Endothelial cell of umbilical vein (primary cell): ENCODE data around the gene DMPK. TPM values are rescaled to one million over a fixed set of nuclear protein-coding genes. Genes with fewer than 3 reads are reported as not detected.

Experiments
- BruUV-seq: library from RNA; stranded (reverse); fragments of 400-500 nt; replicated peaks from 2 replicates; lab custom pipeline; 2021; lab: Mats Ljungman, UMichigan
- CTCF ChIA-PET: fragments of 300-600, 350-600 bp; sonication (Branson Sonifier 250); formaldehyde crosslinking; loops from one replicate; lab custom pipeline; 2021; ENCODE audit warnings: antibody characterized with exemption, inconsistent platforms; lab: Charles Lee
- POLR2A ChIA-PET: fragments of 300-600, 350-600 bp; sonication (Branson Sonifier 250); formaldehyde crosslinking; loops from one replicate; lab custom pipeline; 2021; ENCODE audit warnings: antibody characterized with exemption, inconsistent platforms; lab: Charles Lee
- DNase-seq: peaks from one replicate; pipeline ENCODE4 v3.0.0-alpha.2; 2011; ENCODE audit warnings: low read depth, low spot score
- FAIRE-seq: peaks from 2 replicates; lab custom pipeline; 2011; peaks lifted over from hg19 to GRCh38; lab: Jason Lieb, UNC
- H2AFZ ChIP-seq: 2 replicates; pipeline ENCODE4 v1.6.0; 2012; ENCODE audit warnings: low read depth, low read length, control low read depth, inconsistent platforms
- H3K27ac ChIP-seq: 2 replicates; pipeline ENCODE4 v1.5.1; 2011; ENCODE audit warnings: low read depth, mild to moderate bottlenecking, control low read depth, low read length, moderate library complexity; ENCODE audit not compliant: insufficient read depth
- H3K27me3 ChIP-seq, 2 experiments: 2 replicates each; pipeline versions ENCODE4 v1.6.0 to v1.6.1; 2011; ENCODE audit warnings: low read length in 2 of 2, mixed read lengths in 1 of 2; ENCODE audit not compliant: control insufficient read depth in 2 of 2, insufficient read depth in 2 of 2
- H3K36me3 ChIP-seq, 2 experiments: 2 replicates in 1 of 2; 3 replicates in 1 of 2; pipeline ENCODE4 v1.5.1; 2011; ENCODE audit warnings: low read length in 2 of 2, mild to moderate bottlenecking in 1 of 2, moderate library complexity in 1 of 2; ENCODE audit not compliant: control insufficient read depth in 2 of 2, insufficient read depth in 2 of 2; ENCODE audit errors: extremely low read depth in 1 of 2
- H3K4me1 ChIP-seq: 3 replicates; pipeline ENCODE4 v1.5.1; 2011; ENCODE audit warnings: mild to moderate bottlenecking, low read length; ENCODE audit not compliant: control insufficient read depth, insufficient read depth; ENCODE audit errors: extremely low read depth
- H3K4me2 ChIP-seq: 2 replicates; pipeline ENCODE4 v1.6.1; 2011; ENCODE audit warnings: low read length, control low read depth, mixed read lengths; ENCODE audit not compliant: insufficient read depth
- H3K4me3 ChIP-seq, 3 experiments: fragments of 200-600 bp in 1 of 3; sonication (generic), shearing (Covaris generic) in 1 of 3; replicated peaks in 1 of 3; 2 replicates each; pipeline ENCODE4 v1.5.1; 2011 to 2016; ENCODE audit warnings: control low read depth in 3 of 3, low read length in 3 of 3, mild to moderate bottlenecking in 2 of 3, inconsistent platforms in 1 of 3, low read depth in 1 of 3, moderate library complexity in 1 of 3; ENCODE audit not compliant: insufficient read depth in 1 of 3
- H3K79me2 ChIP-seq: 2 replicates; pipeline ENCODE4 v1.6.0; 2012; ENCODE audit warnings: low read length, inconsistent platforms; ENCODE audit not compliant: control insufficient read depth, insufficient read depth
- H3K9ac ChIP-seq: replicated peaks from 2 replicates; pipeline ENCODE3; 2011; ENCODE audit warnings: low read length, control low read depth; ENCODE audit not compliant: insufficient read depth; ENCODE audit errors: extremely low read depth
- H3K9me1 ChIP-seq: replicated peaks from 3 replicates; pipeline ENCODE4 v1.6.0; 2011; ENCODE audit warnings: mild to moderate bottlenecking, low read length; ENCODE audit not compliant: control insufficient read depth, insufficient read depth; ENCODE audit errors: extremely low read depth
- H3K9me3 ChIP-seq: replicated peaks from 2 replicates; pipeline ENCODE4 v1.5.1; 2012; ENCODE audit warnings: low read length, inconsistent platforms; ENCODE audit not compliant: control insufficient read depth, insufficient read depth
- H4K20me1 ChIP-seq: replicated peaks from 2 replicates; pipeline ENCODE3; 2011; ENCODE audit warnings: mild to moderate bottlenecking, low read length; ENCODE audit not compliant: control insufficient read depth, insufficient read depth; ENCODE audit errors: extremely low read depth
- CTCF ChIP-seq, 2 donors: IDR thresholded peaks; 1 replicate in 1 of 2; 2 replicates in 1 of 2; pipeline ENCODE4 v1.5.1; 2011; ENCODE audit warnings: low read length in 2 of 2, mild to moderate bottlenecking in 2 of 2, moderate library complexity in 2 of 2, control low read depth in 1 of 2, inconsistent platforms in 1 of 2, low read depth in 1 of 2; ENCODE audit not compliant: insufficient read depth in 1 of 2; ENCODE audit errors: extremely low read depth in 1 of 2
- EZH2 ChIP-seq: IDR thresholded peaks from 2 replicates; pipeline ENCODE4 v1.6.1; 2012; ENCODE audit warnings: borderline replicate concordance, low read depth, mild to moderate bottlenecking, moderate library complexity, low read length, inconsistent platforms; ENCODE audit not compliant: severe bottlenecking
- FOS ChIP-seq: IDR thresholded peaks from 2 replicates; pipeline ENCODE4 v1.6.1; 2011; ENCODE audit warnings: mild to moderate bottlenecking, low read length, moderate library complexity, borderline replicate concordance; ENCODE audit not compliant: insufficient read depth
- GATA2 ChIP-seq: IDR thresholded peaks from 2 replicates; pipeline ENCODE4 v1.7.0; 2011; ENCODE audit warnings: low read depth, mild to moderate bottlenecking, moderate library complexity, mixed read lengths, low read length; ENCODE audit not compliant: insufficient read length, insufficient read depth
- MAX ChIP-seq: IDR thresholded peaks from 2 replicates; pipeline ENCODE4 v1.6.1; 2011; ENCODE audit not compliant: insufficient read depth, insufficient read length
- MYC ChIP-seq: IDR thresholded peaks from one replicate; pipeline ENCODE4 v1.6.1; 2011; ENCODE audit warnings: mild to moderate bottlenecking, low read depth, low read length
- POLR2A ChIP-seq: IDR thresholded peaks from 2 replicates; pipeline ENCODE4 v1.6.1; 2012; ENCODE audit warnings: low read depth, mild to moderate bottlenecking, control low read depth, low read length
- POLR2AphosphoS5 ChIP-seq: IDR thresholded peaks from 2 replicates; pipeline ENCODE4 v1.6.1; 2012; ENCODE audit warnings: low read depth, mild to moderate bottlenecking, control low read depth, low read length, moderate library complexity; ENCODE audit not compliant: insufficient read depth
- dilution Hi-C: fragments of 300-500 bp; cut with MboI; formaldehyde crosslinking; loops from one replicate; pipeline ENCODE4 v1.15.0; 2019; ENCODE audit warnings: low sequenced_read_pairs; ENCODE audit not compliant: extremely low pct_ligation_motif_present
- intact Hi-C: fragments of 100-400 bp; cut with micrococcal nuclease; formaldehyde crosslinking; loops from one replicate; pipeline ENCODE4 v1.10.0; 2022
- polyA plus RNA-seq, 4 experiments: library from polyadenylated mRNA; depleted of rRNA in 3 of 4; stranded (reverse) in 3 of 4; unstranded in 1 of 4; fragments of >200 nt; gene quantifications; 2 replicates each; pipeline versions ENCODE4 v1.2.1 to v1.2.3, GENCODE V29; 2011 to 2012; ENCODE audit warnings: missing spikeins in 1 of 4
- total RNA-seq: library from RNA; stranded (reverse); gene quantifications from 2 replicates; pipeline ENCODE4 v1.2.3, GENCODE V29; 2021

Gene DMPK
- total and polyA plus RNA-seq, 2 donors (not counting 3 experiments of a cell fraction or from before 2014, with no cell fraction given) = 36.6 to 73.3 TPM

- no peak within 1 kb of the TSS for H3K27ac ChIP-seq
- no peak within 1 kb of the TSS for H3K9ac ChIP-seq
- intact Hi-C loops = loop anchor here (5.0 kb wide), 1 partner anchor 182 kb away; the partner anchor contains the start of gene CCDC61
- H4K20me1 ChIP-seq = no peaks in the 10 kb centered on the region
- ChIA-PET CTCF (interaction anchor here (1.2 kb wide), 2 partner anchors 46 to 262 kb away, joined by 3 to 4 read pairs; partner anchors contain the start of gene SIX5), POLR2A (no interaction called here)
- H3K4me1 ChIP-seq = peaks cover 18% of the 10 kb centered on the region
- FAIRE-seq (no peak), DNase-seq (no peak)
- no TSS peak for BruUV-seq
- H3K9me3 ChIP-seq = no peaks in the 10 kb centered on the region
- peak within 1 kb of the TSS; percentile 23 to 60 (median 35) for H3K4me3 ChIP-seq
- no peaks in the 10 kb centered on the region for H3K79me2 ChIP-seq
- H2AFZ ChIP-seq = peak within 1 kb of the TSS; percentile 29
- TF ChIP-seq POLR2A = no peak
- no peaks in the 10 kb centered on the region for H3K27me3 ChIP-seq
- H3K36me3 ChIP-seq = peaks cover 2 to 5% of the 10 kb centered on the region in 2 experiments
- H3K4me2 ChIP-seq = peak within 1 kb of the TSS; percentile 19
- dilution Hi-C loops = no loop called here
- no peaks in the 10 kb centered on the region for H3K9me1 ChIP-seq
These were observed 32.7 kb upstream of the DMPK start, which contains the start of gene RSPH6A for GRCh38 chr19:45814851-45815480. Gene RSPH6A (minus strand): TSS chr19:45815308. CDS start chr19:45815176, 132 bp downstream.

GRCh38 chr19:45814166-45814780 is 32.0 kb upstream of the DMPK start:
- H2AFZ ChIP-seq = no peak overlapping the region
- no peaks in the 10 kb centered on the region for H3K27me3 ChIP-seq
- H3K36me3 ChIP-seq = no peaks in the 10 kb centered on the region
- TF ChIP-seq POLR2A = no peak
- no peak for TF ChIP-seq GATA2
- no peak for TF ChIP-seq MAX
- TF ChIP-seq EZH2 = no peak
- TF ChIP-seq MYC = no peak
- TF ChIP-seq FOS = no peak
- no peak for TF ChIP-seq POLR2AphosphoS5
- TF ChIP-seq CTCF (IDR thresholded peaks at IDR 0.05; ENCODE audit: extremely low read depth in 1 of 2, insufficient read depth in 1 of 2, low read depth in 1 of 2, low read length in 2 of 2) = no peak
- dilution Hi-C loops (no loop called here), intact Hi-C loops (no loop called here)
- no peaks in the 10 kb centered on the region for H4K20me1 ChIP-seq
- no peak overlapping the region for H3K4me2 ChIP-seq
- H3K9me1 ChIP-seq = no peaks in the 10 kb centered on the region
- no peaks in the 10 kb centered on the region for H3K79me2 ChIP-seq
- ChIA-PET CTCF (interaction anchor here (1.2 kb wide), 1 partner anchor 45 kb away, joined by 4 read pairs; the partner anchor contains the start of gene SIX5), POLR2A (no interaction called here)
- H3K4me3 ChIP-seq = no peak overlapping the region
- no peaks in the 10 kb centered on the region for H3K9me3 ChIP-seq
- H3K27ac ChIP-seq = no peak overlapping the region
- no TSS peak for BruUV-seq
- no peak for DNase-seq
- H3K4me1 ChIP-seq = peaks cover 22% of the 10 kb centered on the region
- H3K9ac ChIP-seq = no peak overlapping the region
- FAIRE-seq = no peak
